GM19395 (cell line): ENCODE results near the gene DYNLT2B.
"Not testable (repeated sequence)": the region's sequence is repeated elsewhere in the genome, so short reads cannot be mapped to it uniquely, and the experiment has no call there.

Experiments used
- ATAC-seq: cut with Tn5 transposase; IDR thresholded peaks from one replicate; pipeline ENCODE4 v1.9.1; 2021; ENCODE audit warnings: mild to moderate bottlenecking, moderate library complexity; ENCODE audit not compliant: unreplicated experiment

The DYNLT2B gene

GRCh38 chr3:196317687-196318467, at the start of gene DYNLT2B:
DYNLT2B (minus strand) TSS chr3:196318240; CDS start chr3:196318152, 88 bp downstream.
- ATAC-seq = peak; percentile 78

DNA sequence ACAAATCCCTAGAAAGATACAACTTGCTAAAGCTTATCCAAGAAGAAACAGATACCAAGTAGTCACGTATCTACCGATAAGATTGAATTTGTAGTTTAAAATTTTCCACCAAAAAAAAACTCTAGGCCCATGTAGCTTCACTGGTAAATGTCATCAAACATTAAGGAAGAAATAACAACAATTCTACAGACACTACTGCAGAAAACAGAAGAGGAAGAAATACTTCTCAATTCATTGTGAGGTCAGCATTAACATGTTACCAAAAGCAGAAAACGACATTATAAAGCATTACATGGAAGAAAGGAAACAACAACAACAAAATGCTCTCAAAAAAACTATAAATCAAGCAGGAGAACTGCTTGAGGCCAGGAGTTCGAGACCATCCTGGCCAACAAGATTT, 47.7 kb upstream of the DYNLT2B start:
- ATAC-seq = no peak

- no peak for ATAC-seq
These were observed 42.5 kb upstream of the DYNLT2B start for GRCh38 chr3:196360586-196360985.

DNA sequence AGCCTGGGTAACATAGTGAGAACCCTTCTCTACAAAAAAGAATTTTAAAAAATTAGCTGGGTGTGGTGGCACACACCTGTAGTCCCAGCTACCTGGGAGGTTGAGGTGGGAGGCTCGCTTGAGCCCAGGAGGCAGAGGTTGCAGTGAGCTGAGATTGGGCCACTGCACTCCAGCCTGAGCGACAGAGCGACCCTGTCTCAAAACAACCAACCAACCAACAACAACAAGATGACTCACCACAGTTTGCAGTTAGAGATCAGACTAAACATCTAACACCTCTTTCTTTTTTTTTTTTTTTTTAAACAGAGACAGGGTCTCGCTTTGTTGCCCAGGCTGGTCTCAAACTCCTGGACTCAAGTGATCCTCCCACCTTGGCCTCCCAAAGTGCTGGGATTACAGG, 40.5 kb upstream of the DYNLT2B start:
- ATAC-seq = not testable (repeated sequence)

DNA sequence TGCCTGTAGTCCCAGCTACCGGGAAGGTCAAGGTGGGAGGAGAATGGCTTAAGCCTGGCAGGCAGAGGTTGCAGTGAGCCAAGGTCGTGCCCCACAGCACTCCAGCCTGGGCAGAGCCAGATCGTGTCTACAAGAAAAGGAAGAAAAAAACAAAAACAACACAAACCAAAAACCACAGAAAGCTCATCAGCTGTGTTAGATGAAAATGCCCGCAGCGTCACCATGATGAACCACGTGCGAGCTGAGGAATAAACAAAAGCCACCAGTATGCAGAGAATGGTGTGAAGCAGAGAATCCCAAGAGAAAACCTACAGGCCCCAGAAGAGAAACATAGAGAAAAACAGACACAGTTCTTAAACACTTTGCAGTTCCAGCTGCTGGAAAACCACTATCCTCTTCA, 39.9 kb upstream of the DYNLT2B start:
- ATAC-seq = no peak

DNA sequence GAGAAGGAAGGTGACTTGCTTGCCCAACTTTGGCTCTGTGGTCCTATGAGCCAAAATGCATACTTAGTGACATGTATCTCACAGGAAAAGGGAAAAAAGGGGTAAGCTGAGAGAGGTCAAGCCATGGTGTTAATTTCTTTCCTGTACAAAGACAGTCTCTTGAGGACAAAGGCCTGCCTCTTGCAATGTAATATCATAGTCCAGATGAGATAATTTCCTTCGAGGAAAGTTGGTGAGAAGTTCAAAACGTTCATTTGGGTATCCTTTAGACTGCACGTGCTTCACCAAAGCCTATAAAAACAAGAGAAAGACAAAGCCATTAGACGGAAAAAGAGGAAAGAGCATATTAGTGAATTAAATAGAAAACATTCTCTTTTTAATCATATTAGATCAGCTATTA, 38.5 kb upstream of the DYNLT2B start:
- ATAC-seq = no peak

DNA sequence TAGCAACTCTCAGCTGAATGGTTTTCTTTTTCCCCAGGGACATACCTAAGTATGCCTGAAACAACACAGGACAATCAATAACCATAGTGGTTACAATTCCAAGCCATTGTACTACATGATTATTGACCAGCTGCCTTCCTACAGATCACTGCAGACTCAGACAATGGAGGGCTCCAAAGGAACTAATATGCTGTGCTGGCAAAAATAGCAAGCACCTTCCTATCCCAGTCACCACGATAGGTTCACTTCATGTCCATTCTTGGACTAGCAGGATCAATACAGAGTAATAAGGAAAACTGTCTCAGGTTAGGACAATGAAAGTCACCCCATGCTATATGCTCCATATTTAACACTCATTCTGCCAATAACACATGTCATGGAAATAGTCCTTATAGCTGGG, 37.6 kb upstream of the DYNLT2B start:
- no peak for ATAC-seq

- no peak for ATAC-seq
These were observed 36.1 kb upstream of the DYNLT2B start for GRCh38 chr3:196354132-196354531.

DNA sequence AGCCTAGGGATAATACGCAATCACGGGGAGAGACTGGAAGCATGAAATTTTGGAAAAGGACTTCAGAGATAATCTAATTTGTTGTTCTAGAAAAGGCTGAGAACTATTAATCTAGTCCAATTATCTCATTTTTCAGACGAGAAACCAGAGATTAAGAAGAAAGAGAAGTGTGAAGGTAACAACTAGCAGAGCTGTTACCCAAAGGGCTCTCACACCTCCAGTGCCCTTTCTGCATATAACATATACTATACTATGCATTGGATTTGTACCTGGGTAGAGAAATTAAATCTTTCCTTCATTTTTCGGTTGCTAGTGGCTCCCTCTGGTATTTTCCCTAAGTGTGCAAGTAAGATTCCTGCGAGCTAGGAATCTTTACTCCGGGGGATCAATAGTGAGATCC, 33.5 kb upstream of the DYNLT2B start:
- no peak for ATAC-seq

- no peak for ATAC-seq
These were observed 32.0 kb upstream of the DYNLT2B start for GRCh38 chr3:196350067-196350466.

GRCh38 chr3:196348698-196349097, 30.7 kb upstream of the DYNLT2B start:
- no peak for ATAC-seq

- no peak for ATAC-seq
These were observed 26.6 kb upstream of the DYNLT2B start for GRCh38 chr3:196344663-196345062.

DNA sequence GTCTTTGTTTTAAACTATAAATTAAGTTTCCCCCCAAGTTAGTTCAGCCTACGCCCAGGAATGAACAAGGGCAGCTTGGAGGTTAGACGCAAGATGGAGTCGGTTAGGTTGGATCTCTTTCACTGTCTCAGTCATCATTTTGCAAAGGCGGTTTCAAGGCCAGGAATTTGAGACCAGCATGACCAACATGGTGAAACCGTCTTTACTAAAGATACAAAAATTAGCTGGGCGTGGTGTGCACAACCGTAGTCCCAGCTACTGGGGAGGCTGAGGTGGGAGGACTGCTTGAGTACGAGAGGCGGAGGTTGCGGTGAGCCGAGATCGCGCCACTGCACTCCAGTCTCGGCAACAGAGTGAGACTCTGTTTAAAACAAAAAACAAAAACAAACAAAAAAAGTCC, 25.9 kb upstream of the DYNLT2B start:
- ATAC-seq = not testable (repeated sequence)

- ATAC-seq = no peak
These were observed 23.1 kb upstream of the DYNLT2B start for GRCh38 chr3:196341137-196341536.

DNA sequence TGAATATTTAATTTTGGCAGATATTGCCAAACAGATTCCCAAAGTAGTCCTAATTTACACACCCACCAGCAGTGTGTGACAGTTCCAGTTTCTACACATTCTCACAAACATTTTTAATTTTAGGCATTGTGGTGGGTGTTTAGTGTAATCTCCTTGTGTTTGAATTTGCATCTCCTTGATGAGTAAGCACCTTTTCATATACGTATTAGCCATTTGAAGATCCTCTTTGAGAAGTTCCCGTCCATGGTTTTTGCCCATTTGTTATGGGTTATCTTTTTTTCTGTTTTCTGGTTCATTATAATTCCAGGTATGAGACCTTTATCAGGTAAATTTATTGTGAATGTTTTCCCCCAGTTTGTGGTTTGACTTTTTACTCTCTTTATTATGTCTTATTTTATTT, 22.4 kb upstream of the DYNLT2B start:
- no peak for ATAC-seq

- ATAC-seq = no peak
These were observed 21.6 kb upstream of the DYNLT2B start for GRCh38 chr3:196339493-196340254.

GRCh38 chr3:196339044-196339443, 21.0 kb upstream of the DYNLT2B start:
- ATAC-seq = no peak

DNA sequence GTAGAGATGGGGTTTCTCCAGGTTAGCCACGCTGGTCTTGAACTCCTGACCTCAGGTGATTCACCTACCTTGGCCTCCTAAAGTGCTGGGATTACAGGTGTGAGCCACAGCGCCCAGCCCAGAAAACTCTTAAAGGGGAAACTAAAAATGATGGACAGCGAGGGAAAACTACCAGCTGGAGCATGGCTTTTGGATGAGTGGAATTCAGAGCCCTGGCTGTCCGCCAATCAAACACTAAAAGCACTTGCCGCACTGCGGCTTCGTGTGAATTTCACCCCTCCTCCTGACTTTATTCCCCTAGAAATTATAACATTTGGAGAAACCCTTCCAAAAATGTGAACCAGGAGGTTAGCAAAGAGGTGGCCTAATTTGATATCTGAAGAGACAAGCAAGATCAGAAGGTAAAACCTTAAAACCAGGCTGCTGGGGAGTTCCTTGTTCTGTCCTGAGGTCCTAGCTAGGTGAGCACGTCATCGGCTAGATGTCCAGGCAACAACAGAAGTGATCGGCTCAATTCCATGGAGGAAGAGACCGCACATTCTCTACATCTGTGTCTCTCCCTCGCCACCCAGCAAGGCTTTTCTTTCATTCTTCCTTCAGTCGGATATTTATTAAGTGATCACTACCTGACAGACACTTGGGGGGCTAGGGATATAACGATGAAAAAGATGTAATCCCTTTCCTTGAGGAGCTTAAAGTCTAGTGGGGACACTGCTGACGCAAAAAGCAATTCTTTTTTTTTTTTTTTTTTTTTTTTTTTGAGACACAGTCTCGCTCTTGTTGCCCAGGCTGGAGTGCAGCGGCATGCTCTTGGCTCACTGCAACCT, 18.5 kb upstream of the DYNLT2B start:
- ATAC-seq = no peak

- no peak for ATAC-seq
These were observed 17.5 kb upstream of the DYNLT2B start for GRCh38 chr3:196335503-196335948.

DNA sequence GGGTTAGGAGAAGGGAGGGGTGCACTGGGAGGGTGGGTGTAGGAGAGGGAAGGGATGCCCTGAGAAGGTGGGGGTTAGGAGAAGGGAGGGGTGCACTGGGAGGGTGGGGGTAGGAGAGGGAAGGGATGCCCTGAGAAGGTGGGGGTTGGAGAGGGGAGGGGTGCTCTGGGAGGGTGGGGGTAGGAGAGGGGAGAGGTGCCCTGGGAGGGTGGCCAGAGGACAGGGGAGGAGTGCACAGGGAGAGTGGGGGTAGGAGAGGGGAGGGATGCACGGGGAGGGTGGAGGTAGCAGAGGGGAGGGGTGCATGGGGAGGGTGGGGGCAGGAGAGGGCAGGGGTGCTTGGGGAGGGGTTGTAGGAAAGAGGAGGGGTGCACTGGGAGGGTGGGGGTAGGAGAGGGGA, 16.9 kb upstream of the DYNLT2B start:
- no peak for ATAC-seq

DNA sequence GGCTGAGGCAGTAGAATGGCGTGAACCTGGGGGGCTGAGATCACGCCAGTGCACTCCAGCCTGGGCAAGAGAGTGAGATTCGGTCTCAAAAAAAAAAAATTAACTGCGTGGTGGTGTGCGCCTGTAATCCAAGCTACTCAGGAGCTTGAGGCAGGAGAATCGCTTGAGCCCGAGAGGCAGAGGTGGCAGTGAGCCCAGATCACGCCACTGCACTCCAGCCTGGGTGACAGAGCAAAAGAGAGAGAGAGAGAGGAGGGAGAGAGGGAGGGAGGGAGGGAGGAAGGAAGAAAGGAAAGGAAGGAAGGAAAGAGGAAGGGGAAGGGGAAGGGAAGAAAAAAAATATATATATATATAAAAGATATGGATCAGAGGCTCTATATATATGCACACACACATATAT, 14.1 kb upstream of the DYNLT2B start:
- ATAC-seq = no peak
